B cell (primary cell): ENCODE data around the gene CLDN6. TPM values are rescaled to one million over a fixed set of nuclear protein-coding genes. Genes with fewer than 3 reads are reported as not detected.

Experiments
- ATAC-seq: fragments of 200-7000 bp; cut with Tn5 transposase; one replicate; pipeline ENCODE4 v1.10.0; 2021; ENCODE audit warnings: low read depth, mild to moderate bottlenecking, moderate number of reproducible peaks, moderate library complexity
- CTCF ChIA-PET: fragments of 350-600 bp; sonication (Branson Sonifier 250); formaldehyde crosslinking; loops from one replicate; lab custom pipeline; 2021; ENCODE audit warnings: antibody characterized with exemption, inconsistent platforms; lab: Charles Lee
- POLR2A ChIA-PET: fragments of 350-600 bp; sonication (Branson Sonifier 250); formaldehyde crosslinking; loops from one replicate; lab custom pipeline; 2021; ENCODE audit warnings: antibody characterized with exemption; lab: Charles Lee
- DNase-seq: peaks from one replicate; pipeline ENCODE4 v3.0.0; 2013
- H2AFZ ChIP-seq: 2 replicates; pipeline ENCODE4 v1.6.1; 2012; ENCODE audit warnings: mild to moderate bottlenecking, low read depth, low read length; ENCODE audit not compliant: insufficient read depth, poor library complexity, severe bottlenecking
- H3K27ac ChIP-seq, 2 donors: 1 replicate in 1 of 2; 2 replicates in 1 of 2; pipeline ENCODE4 v1.5.1; 2012 to 2013; ENCODE audit warnings: low read length in 2 of 2, mild to moderate bottlenecking in 2 of 2, moderate library complexity in 1 of 2
- H3K27me3 ChIP-seq, 4 experiments: fragments of 200-600 bp in 1 of 4; sonication (generic) in 1 of 4; replicated peaks in 1 of 4; 1 replicate in 2 of 4; 2 replicates in 2 of 4; pipeline versions ENCODE4 v1.6.1 to v1.7.0; 2013 to 2016; ENCODE audit warnings: low read length in 3 of 4, mild to moderate bottlenecking in 2 of 4, mixed read lengths in 1 of 4, moderate library complexity in 1 of 4; ENCODE audit not compliant: insufficient read depth in 4 of 4, control insufficient read depth in 3 of 4; ENCODE audit errors: control extremely low read depth in 1 of 4
- H3K36me3 ChIP-seq, 2 experiments: replicated peaks in 1 of 2; 1 replicate in 1 of 2; 2 replicates in 1 of 2; pipeline versions ENCODE4 v1.6.1 to v1.7.1; 2013; ENCODE audit warnings: low read length in 1 of 2; ENCODE audit not compliant: insufficient read depth in 2 of 2, control insufficient read depth in 1 of 2; ENCODE audit errors: control extremely low read depth in 1 of 2, extremely low read depth in 1 of 2
- H3K4me1 ChIP-seq, 2 donors: fragments of 200-600 bp in 1 of 2; sonication (generic) in 1 of 2; 1 replicate in 1 of 2; 2 replicates in 1 of 2; pipeline versions ENCODE4 v1.5.1 to v1.6.1; 2013 to 2017; ENCODE audit warnings: low read length in 2 of 2; ENCODE audit not compliant: control insufficient read depth in 2 of 2, insufficient read depth in 2 of 2
- H3K4me2 ChIP-seq: replicated peaks from 2 replicates; pipeline ENCODE3; 2012; ENCODE audit warnings: mild to moderate bottlenecking, low read depth, low read length; ENCODE audit not compliant: poor library complexity, severe bottlenecking
- H3K4me3 ChIP-seq, 5 experiments: fragments of 200-600 bp in 1 of 5; sonication (generic) in 1 of 5; 1 replicate in 3 of 5; 2 replicates in 2 of 5; pipeline versions ENCODE4 v1.5.1 to v1.7.0; 2011 to 2016; ENCODE audit warnings: low read length in 4 of 5, mild to moderate bottlenecking in 4 of 5, low read depth in 2 of 5, control low read depth in 1 of 5, moderate library complexity in 1 of 5; ENCODE audit not compliant: insufficient read depth in 1 of 5; ENCODE audit errors: control extremely low read depth in 1 of 5, extremely low read depth in 1 of 5
- H3K79me2 ChIP-seq: fragments of 200-600 bp; sonication (generic); one replicate; pipeline ENCODE4 v1.6.0; 2016; ENCODE audit warnings: low read length; ENCODE audit not compliant: control insufficient read depth, insufficient read depth
- H3K9ac ChIP-seq: fragments of 200-600 bp; sonication (generic); 2 replicates; pipeline ENCODE4 v1.6.1; 2017; ENCODE audit warnings: mild to moderate bottlenecking, low read length, moderate library complexity
- H3K9me3 ChIP-seq, 3 donors: one replicate each; pipeline versions ENCODE4 v1.6.1 to v1.7.1; 2013; ENCODE audit warnings: low read length in 2 of 3; ENCODE audit not compliant: control insufficient read depth in 2 of 3, insufficient read depth in 1 of 3; ENCODE audit errors: control extremely low read depth in 1 of 3
- H4K20me1 ChIP-seq: 2 replicates; pipeline ENCODE4 v1.6.0; 2012; ENCODE audit warnings: mild to moderate bottlenecking, low read length; ENCODE audit not compliant: insufficient read depth, control insufficient read depth, poor library complexity, severe bottlenecking
- H3K27ac Mint-ChIP-seq: one replicate; pipeline ENCODE4 v1.8.0; 2021; ENCODE audit warnings: mixed read lengths
- H3K27me3 Mint-ChIP-seq: one replicate; pipeline ENCODE4 v1.8.0; 2021; ENCODE audit warnings: mixed read lengths
- H3K4me1 Mint-ChIP-seq: one replicate; pipeline ENCODE4 v1.8.0; 2021; ENCODE audit warnings: mixed read lengths
- H3K4me3 Mint-ChIP-seq: one replicate; pipeline ENCODE4 v1.8.0; 2021; ENCODE audit warnings: mixed read lengths
- H3K9me3 Mint-ChIP-seq: one replicate; pipeline ENCODE4 v1.8.0; 2022; ENCODE audit warnings: mixed read lengths; ENCODE audit not compliant: insufficient read depth
- EZH2 ChIP-seq: IDR thresholded peaks from 2 replicates; pipeline ENCODE4 v1.6.1; 2012; ENCODE audit warnings: borderline replicate concordance, low read depth, mild to moderate bottlenecking, moderate library complexity, low read length; ENCODE audit not compliant: insufficient read depth, poor library complexity, severe bottlenecking
- WGBS: methylation state at CpG from one replicate; pipeline ENCODE4 v1.1.5; 2013; ENCODE audit warnings: missing lambda C conversion rate; ENCODE audit not compliant: insufficient coverage; 5-methylcytosine and 5-hydroxymethylcytosine counted together
- intact Hi-C: fragments of 100-400 bp; cut with micrococcal nuclease; formaldehyde crosslinking; loops from one replicate; pipeline ENCODE4 v1.10.0; 2022
- polyA plus RNA-seq: library from polyadenylated mRNA; depleted of rRNA; stranded (reverse); fragments of >200 nt; gene quantifications from 2 replicates; pipeline ENCODE4 v1.2.3, GENCODE V29; 2012
- total RNA-seq, 2 donors: library from RNA; stranded (reverse); fragments of 120-200 nt in 1 of 2; gene quantifications; 1 replicate in 1 of 2; 2 replicates in 1 of 2; pipeline versions ENCODE4 v1.2.3 to v1.2.4, GENCODE V29; 2013 to 2022
- TF ChIP-seq, protein P1 (sequence below): fragments of 200-600 bp; IDR thresholded peaks from one replicate; pipeline ENCODE4 v1.8.0; 2022; ENCODE audit warnings: antibody characterized with exemption, mild to moderate bottlenecking

CLDN6 gene
- total and polyA plus RNA-seq, 2 donors (not counting 1 experiment from before 2014, with no cell fraction given), result not detected

DNA sequence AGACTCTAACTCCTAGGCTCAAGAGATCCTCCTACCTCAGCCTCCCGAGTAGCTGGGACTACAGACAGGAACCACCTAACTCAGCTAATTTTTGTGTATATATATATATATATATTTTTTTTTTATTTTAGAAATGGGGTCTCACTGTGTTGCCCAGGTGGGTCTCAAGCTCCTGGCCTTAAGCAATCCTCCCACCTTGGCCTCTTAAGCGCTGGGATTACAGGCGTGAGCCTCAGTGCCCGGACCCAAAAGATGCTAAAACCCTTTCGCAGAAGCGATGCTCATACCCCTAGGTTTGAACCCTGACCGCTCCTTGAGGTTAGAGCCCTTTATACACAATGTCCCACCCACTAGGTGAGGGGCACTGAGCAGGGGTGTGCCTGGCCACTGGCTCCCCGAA, 7.5 kb downstream of the CLDN6 start:
- Histone ChIP-seq H2AFZ (no peak overlapping the region), H4K20me1 (no peaks in the 10 kb centered on the region), H3K9me3 (peaks cover 0 to 12% (median 0%) of the 10 kb centered on the region in 3 donors), H3K4me2 (no peak overlapping the region), H3K36me3 (no peaks in the 10 kb centered on the region), H3K79me2 (no peaks in the 10 kb centered on the region), H3K4me1 (peaks cover 22 to 23% of the 10 kb centered on the region in 2 donors), H3K27me3 (peaks cover 0 to 22% (median 8%) of the 10 kb centered on the region in 4 experiments), H3K9ac (no peak overlapping the region), H3K27ac (no peak overlapping the region), H3K4me3 (no peak overlapping the region)
- CTCF ChIA-PET, result interaction anchor here (0.6 to 1.6 kb wide), 3 partner anchors 18 to 53 kb away, joined by 3 to 4 read pairs (median 3); no protein-coding TSS in a partner anchor
- Mint-ChIP-seq H3K4me3 (no peak overlapping the region), H3K4me1 (peaks cover 21% of the 10 kb centered on the region), H3K9me3 (no peaks in the 10 kb centered on the region), H3K27ac (no peak overlapping the region), H3K27me3 (peaks cover 19% of the 10 kb centered on the region)
- ATAC-seq (no peak), DNase-seq (no peak)
- TF ChIP-seq, protein P1, sequence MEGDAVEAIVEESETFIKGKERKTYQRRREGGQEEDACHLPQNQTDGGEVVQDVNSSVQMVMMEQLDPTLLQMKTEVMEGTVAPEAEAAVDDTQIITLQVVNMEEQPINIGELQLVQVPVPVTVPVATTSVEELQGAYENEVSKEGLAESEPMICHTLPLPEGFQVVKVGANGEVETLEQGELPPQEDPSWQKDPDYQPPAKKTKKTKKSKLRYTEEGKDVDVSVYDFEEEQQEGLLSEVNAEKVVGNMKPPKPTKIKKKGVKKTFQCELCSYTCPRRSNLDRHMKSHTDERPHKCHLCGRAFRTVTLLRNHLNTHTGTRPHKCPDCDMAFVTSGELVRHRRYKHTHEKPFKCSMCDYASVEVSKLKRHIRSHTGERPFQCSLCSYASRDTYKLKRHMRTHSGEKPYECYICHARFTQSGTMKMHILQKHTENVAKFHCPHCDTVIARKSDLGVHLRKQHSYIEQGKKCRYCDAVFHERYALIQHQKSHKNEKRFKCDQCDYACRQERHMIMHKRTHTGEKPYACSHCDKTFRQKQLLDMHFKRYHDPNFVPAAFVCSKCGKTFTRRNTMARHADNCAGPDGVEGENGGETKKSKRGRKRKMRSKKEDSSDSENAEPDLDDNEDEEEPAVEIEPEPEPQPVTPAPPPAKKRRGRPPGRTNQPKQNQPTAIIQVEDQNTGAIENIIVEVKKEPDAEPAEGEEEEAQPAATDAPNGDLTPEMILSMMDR, result no peak
- TF ChIP-seq EZH2, result no peak
- intact Hi-C loops, result no loop called here
- POLR2A ChIA-PET, result interaction anchor here (0.6 kb wide), 1 partner anchor 433 kb away, joined by 3 read pairs; the partner anchor contains the start of gene NAA60
- 100% methylated on average over 6 of the region's 8 CpGs for WGBS

- Histone ChIP-seq H4K20me1 (no peaks in the 10 kb centered on the region), H3K27ac (no peak overlapping the region), H3K27me3 (peaks cover 0 to 22% (median 10%) of the 10 kb centered on the region in 4 experiments), H3K9me3 (peaks cover 0 to 12% (median 0%) of the 10 kb centered on the region in 3 donors), H3K4me2 (no peak overlapping the region), H3K79me2 (no peaks in the 10 kb centered on the region), H3K4me3 (no peak overlapping the region), H3K9ac (no peak overlapping the region), H3K4me1 (peaks cover 24 to 26% of the 10 kb centered on the region in 2 donors), H2AFZ (no peak overlapping the region), H3K36me3 (no peaks in the 10 kb centered on the region)
- no peak for ATAC-seq
- Mint-ChIP-seq H3K4me1 (peaks cover 22% of the 10 kb centered on the region), H3K27ac (no peak overlapping the region), H3K9me3 (no peaks in the 10 kb centered on the region), H3K4me3 (no peak overlapping the region), H3K27me3 (peaks cover 18% of the 10 kb centered on the region)
- DNase-seq, result no peak
- intact Hi-C loops, result no loop called here
- ChIA-PET POLR2A (no interaction called here), CTCF (interaction anchor here (0.6 to 1.6 kb wide), 3 partner anchors 18 to 54 kb away, joined by 3 to 4 read pairs (median 3); no protein-coding TSS in a partner anchor)
- 96% methylated on average over 18 of the region's 21 CpGs for WGBS
- no peak for TF ChIP-seq EZH2
- TF ChIP-seq, protein P1, result no peak
Observed at GRCh38 chr16:3009568-3010390, 8.2 kb downstream of the CLDN6 start.
